ENCODE results near the gene GRM7.

The GRM7 gene

GRCh38 chr3:7241584-7242302 is 380.8 kb downstream of the GRM7 start:
- Histone ChIP-seq H3K4me3 (replicated peaks; ENCODE audit: insufficient read depth, low read length) (no peak overlapping the region), H3K27ac (replicated peaks) (no peak overlapping the region), H3K27me3 (ENCODE audit: insufficient read depth, poor library complexity, severe bottlenecking) (no peaks in the 10 kb centered on the region)
- DNase-seq (ENCODE audit: low read depth in 1 of 2, low spot score in 1 of 2): no peak
- TF ChIP-seq SPI1 (IDR thresholded peaks at IDR 0.05; ENCODE audit: borderline replicate concordance, low read depth): no peak
- TF ChIP-seq REST (IDR thresholded peaks at IDR 0.05; ENCODE audit: insufficient replicate concordance, low read depth): no peak
- TF ChIP-seq CTCF (IDR thresholded peaks at IDR 0.05; ENCODE audit: insufficient read depth, low read length): no peak
- no peak for TF ChIP-seq GABPA (IDR thresholded peaks at IDR 0.05; ENCODE audit: low read depth)
- TF ChIP-seq POLR2AphosphoS5 (IDR thresholded peaks at IDR 0.05; ENCODE audit: low read depth): no peak

GRCh38 chr3:7242303-7242635 is 381.4 kb downstream of the GRM7 start:
- Histone ChIP-seq H3K4me3 (replicated peaks; ENCODE audit: insufficient read depth, low read length) (no peak overlapping the region), H3K27me3 (ENCODE audit: insufficient read depth, poor library complexity, severe bottlenecking) (no peaks in the 10 kb centered on the region), H3K27ac (replicated peaks) (no peak overlapping the region)
- no peak for DNase-seq (ENCODE audit: low read depth in 1 of 2, low spot score in 1 of 2)
- TF ChIP-seq CTCF (IDR thresholded peaks at IDR 0.05; ENCODE audit: insufficient read depth, low read length) (no peak), SPI1 (IDR thresholded peaks at IDR 0.05; ENCODE audit: borderline replicate concordance, low read depth) (no peak), GABPA (IDR thresholded peaks at IDR 0.05; ENCODE audit: low read depth) (no peak), POLR2AphosphoS5 (IDR thresholded peaks at IDR 0.05; ENCODE audit: low read depth) (no peak), REST (IDR thresholded peaks at IDR 0.05; ENCODE audit: insufficient replicate concordance, low read depth) (no peak)

GRCh38 chr3:7249493-7250076 is 388.7 kb downstream of the GRM7 start:
- DNase-seq (ENCODE audit: low read depth in 1 of 2, low spot score in 1 of 2): no peak
- no peak overlapping the region for H3K4me3 ChIP-seq (replicated peaks; ENCODE audit: insufficient read depth, low read length)
- TF ChIP-seq SPI1 (IDR thresholded peaks at IDR 0.05; ENCODE audit: borderline replicate concordance, low read depth) (no peak), POLR2AphosphoS5 (IDR thresholded peaks at IDR 0.05; ENCODE audit: low read depth) (no peak), GABPA (IDR thresholded peaks at IDR 0.05; ENCODE audit: low read depth) (no peak), CTCF (IDR thresholded peaks at IDR 0.05; ENCODE audit: insufficient read depth, low read length) (no peak), REST (IDR thresholded peaks at IDR 0.05; ENCODE audit: insufficient replicate concordance, low read depth) (no peak)
- no peaks in the 10 kb centered on the region for H3K27me3 ChIP-seq (ENCODE audit: insufficient read depth, poor library complexity, severe bottlenecking)
- no peak overlapping the region for H3K27ac ChIP-seq (replicated peaks)

All from HL-60 (cell line).